Panc1 (cell line): ENCODE measurements around the gene ATXN7L1.

Experiments used
- REST ChIP-seq, 2 experiments: IDR thresholded peaks; 2 replicates each; pipeline ENCODE4 v1.6.1; 2011 to 2012; ENCODE audit warnings: low read depth in 2 of 2, control low read depth in 1 of 2, low read length in 1 of 2, mild to moderate bottlenecking in 1 of 2, moderate library complexity in 1 of 2; ENCODE audit not compliant: insufficient read depth in 1 of 2
- SIN3A ChIP-seq: IDR thresholded peaks from 2 replicates; pipeline ENCODE4 v1.6.1; 2012; ENCODE audit warnings: low read depth, mild to moderate bottlenecking, low read length, moderate library complexity, borderline replicate concordance; ENCODE audit not compliant: insufficient read depth
- TF ChIP-seq, protein P1 (sequence below): fragments of 450-650 bp; IDR thresholded peaks from 2 replicates; pipeline ENCODE4 v1.5.1; 2017; ENCODE audit warnings: mild to moderate bottlenecking

GRCh38 chr7:105787793-105788192, 88.6 kb downstream of the ATXN7L1 start:
- TF ChIP-seq, protein P1, sequence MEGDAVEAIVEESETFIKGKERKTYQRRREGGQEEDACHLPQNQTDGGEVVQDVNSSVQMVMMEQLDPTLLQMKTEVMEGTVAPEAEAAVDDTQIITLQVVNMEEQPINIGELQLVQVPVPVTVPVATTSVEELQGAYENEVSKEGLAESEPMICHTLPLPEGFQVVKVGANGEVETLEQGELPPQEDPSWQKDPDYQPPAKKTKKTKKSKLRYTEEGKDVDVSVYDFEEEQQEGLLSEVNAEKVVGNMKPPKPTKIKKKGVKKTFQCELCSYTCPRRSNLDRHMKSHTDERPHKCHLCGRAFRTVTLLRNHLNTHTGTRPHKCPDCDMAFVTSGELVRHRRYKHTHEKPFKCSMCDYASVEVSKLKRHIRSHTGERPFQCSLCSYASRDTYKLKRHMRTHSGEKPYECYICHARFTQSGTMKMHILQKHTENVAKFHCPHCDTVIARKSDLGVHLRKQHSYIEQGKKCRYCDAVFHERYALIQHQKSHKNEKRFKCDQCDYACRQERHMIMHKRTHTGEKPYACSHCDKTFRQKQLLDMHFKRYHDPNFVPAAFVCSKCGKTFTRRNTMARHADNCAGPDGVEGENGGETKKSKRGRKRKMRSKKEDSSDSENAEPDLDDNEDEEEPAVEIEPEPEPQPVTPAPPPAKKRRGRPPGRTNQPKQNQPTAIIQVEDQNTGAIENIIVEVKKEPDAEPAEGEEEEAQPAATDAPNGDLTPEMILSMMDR: no peak
- TF ChIP-seq SIN3A (no peak), REST (IDR thresholded peaks at IDR 0.05; ENCODE audit: insufficient read depth in 1 of 2, low read depth in 2 of 2, low read length in 1 of 2) (no peak)
